Activated naive CD4-positive, alpha-beta T cell (primary cell): Measurements from ENCODE around the gene FRMD8.
"Not testable (repeated sequence)": the region's sequence is repeated elsewhere in the genome, so short reads cannot be mapped to it uniquely, and the experiment has no call there.

Experiments used
- DNase-seq, 4 experiments: peaks; one replicate each; lab custom pipeline; 2025; lab: John Stamatoyannopoulos, UW

The FRMD8 gene

GRCh38 chr11:65436412-65437032, 50.1 kb downstream of the FRMD8 start:
- no peak for DNase-seq

- no peak for DNase-seq
Measured at GRCh38 chr11:65437436-65438227, 51.2 kb downstream of the FRMD8 start.

GRCh38 chr11:65438257-65439151, 52.1 kb downstream of the FRMD8 start:
- no peak for DNase-seq

GRCh38 chr11:65439331-65440181, 53.1 kb downstream of the FRMD8 start:
- no peak for DNase-seq

- no peak for DNase-seq
Measured at GRCh38 chr11:65440831-65441499, 54.5 kb downstream of the FRMD8 start.

- DNase-seq: no peak
Measured at GRCh38 chr11:65442842-65443331, 56.5 kb downstream of the FRMD8 start.

- DNase-seq: no peak
Measured at GRCh38 chr11:65444314-65445051, 58.0 kb downstream of the FRMD8 start.

GRCh38 chr11:65445101-65445603, 58.7 kb downstream of the FRMD8 start:
- DNase-seq: no peak

- no peak for DNase-seq
Measured at GRCh38 chr11:65445604-65446445, 59.4 kb downstream of the FRMD8 start.

- no peak for DNase-seq
Measured at GRCh38 chr11:65446446-65447277, 60.2 kb downstream of the FRMD8 start.

- DNase-seq: no peak
Measured at GRCh38 chr11:65448074-65448417, 61.6 kb downstream of the FRMD8 start.

GRCh38 chr11:65448418-65449105, 62.1 kb downstream of the FRMD8 start:
- DNase-seq: no peak

- not testable (repeated sequence) for DNase-seq
Measured at GRCh38 chr11:65451301-65451700, 64.9 kb downstream of the FRMD8 start.

GRCh38 chr11:65452259-65452658, 65.8 kb downstream of the FRMD8 start:
- not testable (repeated sequence) for DNase-seq

GRCh38 chr11:65452806-65453490, 66.5 kb downstream of the FRMD8 start:
- DNase-seq: no peak

GRCh38 chr11:65454311-65454695, 67.9 kb downstream of the FRMD8 start:
- no peak for DNase-seq
